Measurements from ENCODE around the gene MGAT4B. TPM values are rescaled to one million over a fixed set of nuclear protein-coding genes. Genes with fewer than 3 reads are reported as not detected.

Gene MGAT4B
- total RNA-seq, 1 experiment from 2014 or later = 36.9 TPM

DNA sequence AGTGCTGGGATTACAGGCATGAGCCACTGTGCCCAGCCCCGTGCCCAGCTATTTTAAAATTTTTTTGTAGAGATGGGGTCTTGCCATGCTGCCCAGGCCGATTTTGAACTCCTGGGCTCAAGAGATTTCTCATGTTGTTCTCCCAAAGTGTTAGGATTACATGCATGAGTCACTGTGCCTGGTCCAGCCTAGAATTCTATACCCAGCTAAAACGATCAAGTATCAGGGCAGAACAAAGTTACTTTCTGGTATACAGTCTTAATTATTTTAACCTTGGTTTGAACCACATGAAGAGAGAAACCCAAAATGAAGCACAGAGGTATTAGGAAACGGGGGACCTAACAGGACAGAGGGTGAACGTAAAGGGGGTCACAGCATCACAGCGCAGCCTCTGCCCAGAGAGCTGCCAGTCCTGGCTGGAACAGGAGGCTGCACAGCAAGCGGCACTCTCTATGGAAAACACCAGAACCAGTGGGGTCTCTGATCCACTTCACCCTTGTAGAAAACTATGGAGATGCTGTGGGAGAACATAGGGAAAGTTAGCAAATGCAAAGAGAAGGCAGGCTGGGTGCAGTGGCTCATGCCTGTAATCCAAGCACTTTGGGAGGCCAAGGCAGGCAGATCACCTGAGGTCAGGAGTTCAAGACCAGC is 24.3 kb upstream of the MGAT4B start:
- H3K27ac ChIP-seq (ENCODE audit: low read length) = no peak overlapping the region
- no peak overlapping the region for H3K4me3 ChIP-seq (ENCODE audit: low read length)
- no peaks in the 10 kb centered on the region for H4K20me1 ChIP-seq (ENCODE audit: insufficient read depth, low read depth, low read length)
- H3K36me3 ChIP-seq (ENCODE audit: insufficient read depth, low read length) = peaks cover 13% of the 10 kb centered on the region; the same call in 1 of the 2 replicates
- H2AFZ ChIP-seq (ENCODE audit: low read length) = no peak overlapping the region
- no peaks in the 10 kb centered on the region for H3K79me2 ChIP-seq (ENCODE audit: low read length)
- no peaks in the 10 kb centered on the region for H3K27me3 ChIP-seq (ENCODE audit: low read length)
- no peaks in the 10 kb centered on the region for H3K4me1 ChIP-seq (ENCODE audit: low read length)
- H3K9me2 ChIP-seq (replicated peaks; ENCODE audit: insufficient read depth, low read length) = no peaks in the 10 kb centered on the region
- no peaks in the 10 kb centered on the region for H3K9me3 ChIP-seq (ENCODE audit: low read length)
- DNase-seq = no peak
- no peak overlapping the region for H3K9ac ChIP-seq (ENCODE audit: low read length)
- no peak overlapping the region for H3K4me2 ChIP-seq (ENCODE audit: low read depth, low read length, poor library complexity, severe bottlenecking)

DNA sequence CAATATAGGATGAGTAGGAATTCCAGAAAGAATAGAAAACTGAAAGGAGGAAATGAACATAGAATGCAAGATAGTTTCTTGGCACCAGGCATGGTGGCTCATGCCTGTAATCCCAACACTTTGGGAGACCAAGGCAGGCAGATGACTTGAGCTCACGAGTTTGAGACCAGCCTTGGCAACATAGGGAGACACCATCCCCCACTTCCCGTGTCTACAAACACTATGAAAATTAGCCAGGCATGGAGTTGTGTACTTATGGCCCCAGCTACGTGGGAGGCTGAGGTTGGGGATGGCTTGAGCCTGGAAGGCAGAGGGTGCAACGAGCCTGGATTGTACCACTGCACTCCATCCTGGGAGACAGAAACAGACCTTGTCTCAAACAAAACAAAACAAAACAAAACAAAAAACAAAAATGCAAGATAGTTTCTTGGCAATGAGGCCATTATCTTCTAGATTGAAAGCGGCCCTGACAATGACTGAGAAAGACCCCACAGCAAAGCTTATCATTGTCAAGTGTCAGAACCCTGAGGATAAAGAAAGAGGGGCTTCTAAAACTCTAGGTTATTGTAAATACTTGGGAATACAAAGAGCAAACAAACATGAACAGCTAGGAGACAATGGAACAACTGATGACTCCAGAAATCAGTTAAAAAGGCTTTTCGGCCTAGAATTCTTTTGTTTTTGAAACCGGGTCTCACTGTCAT is 23.2 kb upstream of the MGAT4B start:
- H4K20me1 ChIP-seq (ENCODE audit: insufficient read depth, low read depth, low read length) = no peaks in the 10 kb centered on the region
- DNase-seq = no peak
- no peaks in the 10 kb centered on the region for H3K79me2 ChIP-seq (ENCODE audit: low read length)
- H3K4me1 ChIP-seq (ENCODE audit: low read length) = no peaks in the 10 kb centered on the region
- no peak overlapping the region for H3K27ac ChIP-seq (ENCODE audit: low read length)
- H3K9me2 ChIP-seq (replicated peaks; ENCODE audit: insufficient read depth, low read length) = no peaks in the 10 kb centered on the region
- H3K9ac ChIP-seq (ENCODE audit: low read length) = no peak overlapping the region
- H3K4me2 ChIP-seq (ENCODE audit: low read depth, low read length, poor library complexity, severe bottlenecking) = no peak overlapping the region
- no peak overlapping the region for H3K4me3 ChIP-seq (ENCODE audit: low read length)
- no peaks in the 10 kb centered on the region for H3K27me3 ChIP-seq (ENCODE audit: low read length)
- H3K36me3 ChIP-seq (ENCODE audit: insufficient read depth, low read length) = peaks cover 16% of the 10 kb centered on the region; the same call in 1 of the 2 replicates
- H3K9me3 ChIP-seq (ENCODE audit: low read length) = no peaks in the 10 kb centered on the region
- H2AFZ ChIP-seq (ENCODE audit: low read length) = no peak overlapping the region

DNA sequence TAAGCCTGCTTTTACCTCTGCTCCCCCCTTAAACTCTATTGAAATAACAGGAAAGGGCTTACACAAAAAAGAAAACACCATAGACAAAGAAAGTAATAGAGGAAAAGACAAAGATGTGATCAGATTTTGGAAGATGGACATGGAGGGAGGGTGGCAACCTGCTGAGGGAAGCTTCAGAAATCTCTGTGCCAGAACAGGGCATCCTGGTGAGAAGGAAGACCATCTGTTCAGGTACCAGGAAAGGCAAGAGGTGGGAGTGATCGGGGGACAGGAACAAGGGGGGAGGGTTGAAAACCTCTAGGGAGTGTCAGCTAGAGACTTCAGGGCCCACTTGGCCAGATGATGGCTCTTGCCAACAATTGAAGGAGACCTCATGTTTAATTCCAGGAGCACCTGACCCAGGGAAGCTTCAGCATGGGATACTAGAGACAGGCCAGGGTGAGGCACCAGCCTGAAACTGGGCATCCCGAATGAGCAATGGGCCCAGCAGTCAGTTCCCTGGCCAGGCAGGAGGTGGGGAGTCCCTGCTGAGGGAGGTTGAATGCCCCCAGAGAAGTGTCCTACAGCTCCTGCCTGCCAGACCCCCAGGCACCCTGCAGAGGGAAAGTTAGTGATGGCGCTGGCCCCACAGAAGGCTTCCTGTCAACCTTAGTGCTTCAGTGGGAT is 22.2 kb upstream of the MGAT4B start:
- DNase-seq = no peak
- Histone ChIP-seq H4K20me1 (ENCODE audit: insufficient read depth, low read depth, low read length) (no peaks in the 10 kb centered on the region), H2AFZ (ENCODE audit: low read length) (no peak overlapping the region), H3K4me1 (ENCODE audit: low read length) (no peaks in the 10 kb centered on the region), H3K4me3 (ENCODE audit: low read length) (no peak overlapping the region), H3K79me2 (ENCODE audit: low read length) (no peaks in the 10 kb centered on the region), H3K9ac (ENCODE audit: low read length) (no peak overlapping the region), H3K27me3 (ENCODE audit: low read length) (no peaks in the 10 kb centered on the region), H3K9me3 (ENCODE audit: low read length) (no peaks in the 10 kb centered on the region), H3K4me2 (ENCODE audit: low read depth, low read length, poor library complexity, severe bottlenecking) (no peak overlapping the region), H3K36me3 (ENCODE audit: insufficient read depth, low read length) (peaks cover 25% of the 10 kb centered on the region; the same call in 1 of the 2 replicates), H3K27ac (ENCODE audit: low read length) (no peak overlapping the region), H3K9me2 (replicated peaks; ENCODE audit: insufficient read depth, low read length) (no peaks in the 10 kb centered on the region)

DNA sequence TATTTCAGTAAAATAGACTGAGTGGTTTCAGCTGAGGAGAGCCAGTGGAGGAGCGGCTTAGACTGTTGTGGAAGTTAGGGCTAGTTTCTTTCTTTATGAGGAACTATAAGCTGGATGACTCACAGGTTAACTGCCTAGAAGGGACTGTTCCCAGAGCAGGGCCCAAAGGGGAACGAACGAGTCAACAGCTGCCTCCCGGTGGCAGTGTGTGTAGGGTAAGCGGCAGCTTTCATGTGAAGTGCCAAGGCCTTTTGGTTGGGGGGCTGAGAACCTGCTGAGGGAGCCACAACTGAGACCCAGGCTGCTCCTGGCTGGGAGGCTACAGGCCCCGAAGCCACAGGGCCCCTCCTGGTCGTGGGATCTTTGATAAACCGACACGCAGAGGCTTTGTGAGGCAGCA is 21.0 kb upstream of the MGAT4B start:
- Histone ChIP-seq H3K4me1 (ENCODE audit: low read length) (no peaks in the 10 kb centered on the region), H3K27ac (ENCODE audit: low read length) (no peak overlapping the region), H3K4me2 (ENCODE audit: low read depth, low read length, poor library complexity, severe bottlenecking) (no peak overlapping the region), H3K9ac (ENCODE audit: low read length) (no peak overlapping the region), H3K79me2 (ENCODE audit: low read length) (peaks cover 9% of the 10 kb centered on the region), H4K20me1 (ENCODE audit: insufficient read depth, low read depth, low read length) (peaks cover 5% of the 10 kb centered on the region; the same call in 1 of the 2 replicates), H3K27me3 (ENCODE audit: low read length) (no peaks in the 10 kb centered on the region), H3K36me3 (ENCODE audit: insufficient read depth, low read length) (peaks cover 22% of the 10 kb centered on the region; the same call in 1 of the 2 replicates), H3K9me3 (ENCODE audit: low read length) (no peaks in the 10 kb centered on the region), H2AFZ (ENCODE audit: low read length) (no peak overlapping the region), H3K4me3 (ENCODE audit: low read length) (no peak overlapping the region), H3K9me2 (replicated peaks; ENCODE audit: insufficient read depth, low read length) (no peaks in the 10 kb centered on the region)
- no peak for DNase-seq

DNA sequence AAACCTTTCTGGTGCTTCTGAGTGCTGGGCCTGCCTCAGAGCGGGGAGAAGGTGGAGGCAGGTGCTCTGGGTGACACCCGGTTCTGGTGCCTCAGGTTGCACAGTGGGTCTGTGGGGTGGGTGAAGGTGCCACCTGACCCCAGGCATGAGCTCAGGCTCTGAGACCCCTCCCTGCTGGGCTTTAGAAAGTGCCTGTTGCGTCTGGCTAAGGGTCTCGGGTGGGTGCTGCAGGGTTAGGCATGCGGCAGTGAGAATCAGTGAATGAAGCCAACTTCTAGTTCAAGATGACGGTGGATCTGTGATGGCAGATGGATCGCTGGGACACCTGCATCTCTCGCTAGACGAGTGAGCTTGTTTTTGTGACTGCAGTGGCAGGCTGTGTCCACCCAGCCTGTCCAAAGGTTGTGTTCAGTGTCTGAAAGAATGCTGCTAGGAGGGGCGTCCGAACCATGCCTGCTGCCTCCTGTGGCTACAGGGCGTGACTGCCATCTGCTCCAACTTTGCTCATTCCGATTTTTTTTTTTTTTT is 19.1 kb upstream of the MGAT4B start:
- Histone ChIP-seq H3K9me3 (ENCODE audit: low read length) (no peaks in the 10 kb centered on the region), H3K4me2 (ENCODE audit: low read depth, low read length, poor library complexity, severe bottlenecking) (no peak overlapping the region), H4K20me1 (ENCODE audit: insufficient read depth, low read depth, low read length) (peaks cover 19% of the 10 kb centered on the region), H3K9me2 (replicated peaks; ENCODE audit: insufficient read depth, low read length) (no peaks in the 10 kb centered on the region), H2AFZ (ENCODE audit: low read length) (no peak overlapping the region), H3K4me1 (ENCODE audit: low read length) (peaks cover 11% of the 10 kb centered on the region), H3K27ac (ENCODE audit: low read length) (no peak overlapping the region), H3K4me3 (ENCODE audit: low read length) (no peak overlapping the region), H3K36me3 (ENCODE audit: insufficient read depth, low read length) (peaks cover 25% of the 10 kb centered on the region; the same call in 1 of the 2 replicates), H3K79me2 (ENCODE audit: low read length) (peaks cover 27% of the 10 kb centered on the region), H3K9ac (ENCODE audit: low read length) (no peak overlapping the region), H3K27me3 (ENCODE audit: low read length) (no peaks in the 10 kb centered on the region)
- no peak for DNase-seq

DNA sequence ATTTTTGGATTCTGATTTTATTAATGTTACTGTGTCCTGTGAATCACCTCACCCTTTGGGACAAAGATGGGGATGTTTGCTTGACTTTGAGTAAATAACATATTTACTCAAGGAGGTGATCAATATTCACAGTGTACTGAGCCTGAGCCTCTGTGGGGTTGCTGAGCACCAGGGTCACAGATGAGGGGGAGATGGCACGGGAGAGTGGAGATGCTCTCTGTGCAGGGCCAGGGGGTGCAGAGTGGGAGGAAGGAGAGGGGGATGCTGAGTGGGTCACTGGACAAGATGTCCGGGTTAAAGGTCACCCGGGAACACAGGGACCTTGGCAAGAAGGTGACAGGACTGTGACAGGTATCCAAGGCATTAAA is 18.1 kb upstream of the MGAT4B start:
- Histone ChIP-seq H2AFZ (ENCODE audit: low read length) (no peak overlapping the region), H3K9me3 (ENCODE audit: low read length) (no peaks in the 10 kb centered on the region), H3K4me2 (ENCODE audit: low read depth, low read length, poor library complexity, severe bottlenecking) (no peak overlapping the region), H3K9me2 (replicated peaks; ENCODE audit: insufficient read depth, low read length) (no peaks in the 10 kb centered on the region), H3K9ac (ENCODE audit: low read length) (no peak overlapping the region), H3K4me3 (ENCODE audit: low read length) (no peak overlapping the region), H3K4me1 (ENCODE audit: low read length) (peaks cover 20% of the 10 kb centered on the region), H3K36me3 (ENCODE audit: insufficient read depth, low read length) (peaks cover 23% of the 10 kb centered on the region; the same call in 1 of the 2 replicates), H3K79me2 (ENCODE audit: low read length) (peaks cover 27% of the 10 kb centered on the region), H3K27ac (ENCODE audit: low read length) (no peak overlapping the region), H4K20me1 (ENCODE audit: insufficient read depth, low read depth, low read length) (peaks cover 19% of the 10 kb centered on the region), H3K27me3 (ENCODE audit: low read length) (no peaks in the 10 kb centered on the region)
- no peak for DNase-seq

DNA sequence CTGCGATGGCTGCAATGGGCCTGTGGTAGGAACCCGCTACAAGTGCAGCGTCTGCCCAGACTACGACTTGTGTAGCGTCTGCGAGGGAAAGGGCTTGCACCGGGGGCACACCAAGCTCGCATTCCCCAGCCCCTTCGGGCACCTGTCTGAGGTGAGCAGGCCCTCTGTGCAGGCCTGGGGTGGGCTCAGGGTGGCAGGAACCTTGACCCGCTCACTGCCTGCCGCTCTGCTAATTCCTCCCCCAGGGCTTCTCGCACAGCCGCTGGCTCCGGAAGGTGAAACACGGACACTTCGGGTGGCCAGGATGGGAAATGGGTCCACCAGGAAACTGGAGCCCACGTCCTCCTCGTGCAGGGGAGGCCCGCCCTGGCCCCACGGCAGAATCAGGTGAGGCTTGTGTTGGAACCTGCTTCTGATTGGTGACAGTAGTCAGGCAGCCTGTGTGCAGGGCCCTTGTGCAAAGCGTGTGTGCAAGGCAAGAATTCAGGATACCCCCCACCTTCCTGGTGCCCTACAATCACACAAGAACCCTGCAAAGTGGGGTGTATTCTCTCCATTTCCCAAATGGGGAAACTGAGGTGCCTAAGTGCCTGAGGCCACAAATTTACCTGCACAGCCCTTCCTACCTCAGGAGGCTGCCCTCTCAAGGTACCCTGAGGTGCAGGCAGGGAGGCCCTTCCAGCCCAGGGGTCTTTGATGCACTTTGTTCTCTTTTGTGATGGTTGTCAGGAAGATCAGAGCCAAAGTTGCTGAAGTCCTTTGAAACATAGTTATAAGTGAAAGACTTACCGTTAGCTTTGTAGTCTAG is 17.5 kb upstream of the MGAT4B start:
- no peak overlapping the region for H3K9ac ChIP-seq (ENCODE audit: low read length)
- H3K27me3 ChIP-seq (ENCODE audit: low read length) = no peaks in the 10 kb centered on the region
- no peak overlapping the region for H3K4me3 ChIP-seq (ENCODE audit: low read length)
- H3K4me2 ChIP-seq (ENCODE audit: low read depth, low read length, poor library complexity, severe bottlenecking) = no peak overlapping the region
- DNase-seq = no peak
- H3K9me2 ChIP-seq (replicated peaks; ENCODE audit: insufficient read depth, low read length) = no peaks in the 10 kb centered on the region
- peaks cover 27% of the 10 kb centered on the region for H3K79me2 ChIP-seq (ENCODE audit: low read length)
- H4K20me1 ChIP-seq (ENCODE audit: insufficient read depth, low read depth, low read length) = peaks cover 19% of the 10 kb centered on the region
- H2AFZ ChIP-seq (ENCODE audit: low read length) = no peak overlapping the region
- peaks cover 19% of the 10 kb centered on the region; the same call in 1 of the 2 replicates for H3K36me3 ChIP-seq (ENCODE audit: insufficient read depth, low read length)
- H3K27ac ChIP-seq (ENCODE audit: low read length) = no peak overlapping the region
- peaks cover 25% of the 10 kb centered on the region for H3K4me1 ChIP-seq (ENCODE audit: low read length)
- no peaks in the 10 kb centered on the region for H3K9me3 ChIP-seq (ENCODE audit: low read length)

Measured in Karpas-422 (cell line).